Pancreas (tissue), 10 donors: Measurements from ENCODE around the gene EML1. TPM values are rescaled to one million over a fixed set of nuclear protein-coding genes. Genes with fewer than 3 reads are reported as not detected.

ENCODE experiments used
- ATAC-seq, 4 donors: fragments of 200-7000 bp; cut with Tn5 transposase; one replicate each; pipeline versions ENCODE4 v1.8.0 to v1.9.1; 2020; ENCODE audit warnings: mild to moderate bottlenecking in 4 of 4, moderate library complexity in 4 of 4
- DNase-seq, 6 donors: peaks; one replicate each; pipeline ENCODE4 v3.0.0-alpha.2; 2020
- FAIRE-seq: peaks from 2 replicates; lab custom pipeline; 2012; peaks lifted over from hg19 to GRCh38; lab: Jason Lieb, UNC
- H3K27ac ChIP-seq, 4 donors: fragments of 200-600 bp; sonication (generic); 1 replicate in 3 of 4; 2 replicates in 1 of 4; pipeline versions ENCODE4 v1.5.0 to v1.8.0; 2020
- H3K27me3 ChIP-seq, 4 donors: fragments of 200-600 bp; one replicate each; pipeline ENCODE4 v1.8.0; 2021
- H3K36me3 ChIP-seq, 3 donors: fragments of 200-600 bp; sonication (generic) in 1 of 3; one replicate each; pipeline versions ENCODE4 v1.5.0 to v1.8.0; 2020 to 2021
- H3K4me1 ChIP-seq, 3 donors: fragments of 200-600 bp; one replicate each; pipeline ENCODE4 v1.8.0; 2021
- H3K4me3 ChIP-seq, 4 donors: fragments of 200-600 bp; sonication (generic) in 2 of 4; one replicate each; pipeline versions ENCODE4 v1.5.0 to v1.8.0; 2020 to 2021
- H3K9me3 ChIP-seq, 4 donors: fragments of 200-600 bp; one replicate each; pipeline ENCODE4 v1.8.0; 2021
- WGBS, 2 donors: extraction: QIAGEN DNeasy Blood & Tissue Kit; methylation state at CpG; one replicate each; pipeline ENCODE4 v1.1.7; 2013; 5-methylcytosine and 5-hydroxymethylcytosine counted together
- intact Hi-C, 3 donors: fragments of 100-400 bp; cut with DNase I; formaldehyde crosslinking; loops; one replicate each; pipeline versions ENCODE4 v1.11.1 to v1.14.2; 2022
- polyA plus RNA-seq, 2 donors: library from polyadenylated mRNA; stranded (reverse); fragments of 200-250 nt; gene quantifications; one replicate each; pipeline ENCODE4 v1.2.3, GENCODE V29; 2013
- total RNA-seq, 6 donors: library from RNA; stranded (reverse); fragmentation: NEBNext Ultra II Directional in 4 of 6; extraction: Animal tissue kit (Norgen Biotek cat#: 25700) in 4 of 6; gene quantifications; one replicate each; pipeline versions ENCODE4 v1.2.1 to v1.2.4, GENCODE V29; 2021 to 2023
- TF ChIP-seq, protein P1 (sequence below), 4 donors: fragments of 200-600 bp; sonication (generic) in 3 of 4; IDR thresholded peaks; one replicate each; pipeline versions ENCODE4 v1.5.0 to v1.8.0; 2021; ENCODE audit warnings: antibody characterized with exemption in 4 of 4
- donor health status: healthy with polysubstance abuse.
- donor health status: DM: no; HTN: no; CAD: no; lungs with moderate emphysema.
- donor health status: DM: no; HTN: no; CAD: no.
- donor health status: control.
- donor health status: control.
- donor health status: Bipolar disorder and iron deficiency.
- donor health status: DM: yes; HTN: yes; CAD: no.
- donor health status: DM: no; HTN: no; CAD: no.
- donor health status: DM: no; HTN: no; CAD: no.
- donor health status: DM: yes; HTN: yes; CAD: no.

The EML1 gene
- total and polyA plus RNA-seq, 8 donors: 3.8 to 13.4 (median 9.7) TPM

DNA sequence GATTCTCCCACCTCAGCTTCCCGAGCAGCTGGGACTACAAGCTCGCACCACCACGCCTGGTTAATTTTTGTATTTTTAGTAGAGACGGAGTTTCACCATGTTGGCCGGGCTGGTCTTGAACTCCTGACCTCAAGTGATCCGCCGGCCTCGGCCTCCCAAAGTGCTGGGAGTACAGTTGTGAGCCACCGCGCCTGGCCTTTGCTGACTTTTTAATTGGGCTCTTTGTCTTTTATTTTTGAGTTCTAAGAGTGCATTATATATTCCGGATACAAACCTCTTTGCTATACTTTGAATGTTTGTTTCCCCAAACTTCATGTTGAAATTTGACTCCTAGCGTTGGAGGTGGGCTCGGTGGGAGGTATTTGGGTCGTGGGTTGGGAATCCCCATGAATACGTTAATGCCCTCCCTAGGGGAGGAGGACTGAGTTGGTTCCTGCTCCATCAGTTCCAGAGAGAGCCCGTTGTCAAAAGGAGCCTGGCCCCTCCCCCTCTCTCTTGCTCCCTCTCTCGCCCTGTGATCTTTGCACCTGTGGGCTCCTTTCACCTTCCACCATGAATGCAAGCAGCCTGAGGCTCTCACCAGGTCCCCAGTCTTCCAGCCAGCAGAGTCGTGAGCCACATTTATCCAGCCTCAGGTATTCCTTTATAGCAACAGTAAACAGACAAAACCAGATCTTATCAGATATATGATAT is 168.8 kb downstream of the EML1 start:
- 62 to 73% methylated on average over 18 of the region's 18 CpGs for WGBS, 2 donors
- no peak overlapping the region for H3K4me3 ChIP-seq
- FAIRE-seq: no peak
- peaks cover 0 to 5% (median 0%) of the 10 kb centered on the region in 3 donors for H3K4me1 ChIP-seq
- intact Hi-C loops: no loop called here
- no peaks in the 10 kb centered on the region for H3K27me3 ChIP-seq
- ATAC-seq: no peak
- DNase-seq: no peak
- no peaks in the 10 kb centered on the region for H3K9me3 ChIP-seq
- H3K27ac ChIP-seq: no peak overlapping the region
- H3K36me3 ChIP-seq: no peaks in the 10 kb centered on the region
- TF ChIP-seq, protein P1, sequence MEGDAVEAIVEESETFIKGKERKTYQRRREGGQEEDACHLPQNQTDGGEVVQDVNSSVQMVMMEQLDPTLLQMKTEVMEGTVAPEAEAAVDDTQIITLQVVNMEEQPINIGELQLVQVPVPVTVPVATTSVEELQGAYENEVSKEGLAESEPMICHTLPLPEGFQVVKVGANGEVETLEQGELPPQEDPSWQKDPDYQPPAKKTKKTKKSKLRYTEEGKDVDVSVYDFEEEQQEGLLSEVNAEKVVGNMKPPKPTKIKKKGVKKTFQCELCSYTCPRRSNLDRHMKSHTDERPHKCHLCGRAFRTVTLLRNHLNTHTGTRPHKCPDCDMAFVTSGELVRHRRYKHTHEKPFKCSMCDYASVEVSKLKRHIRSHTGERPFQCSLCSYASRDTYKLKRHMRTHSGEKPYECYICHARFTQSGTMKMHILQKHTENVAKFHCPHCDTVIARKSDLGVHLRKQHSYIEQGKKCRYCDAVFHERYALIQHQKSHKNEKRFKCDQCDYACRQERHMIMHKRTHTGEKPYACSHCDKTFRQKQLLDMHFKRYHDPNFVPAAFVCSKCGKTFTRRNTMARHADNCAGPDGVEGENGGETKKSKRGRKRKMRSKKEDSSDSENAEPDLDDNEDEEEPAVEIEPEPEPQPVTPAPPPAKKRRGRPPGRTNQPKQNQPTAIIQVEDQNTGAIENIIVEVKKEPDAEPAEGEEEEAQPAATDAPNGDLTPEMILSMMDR (IDR thresholded peaks at IDR 0.05): no peak

DNA sequence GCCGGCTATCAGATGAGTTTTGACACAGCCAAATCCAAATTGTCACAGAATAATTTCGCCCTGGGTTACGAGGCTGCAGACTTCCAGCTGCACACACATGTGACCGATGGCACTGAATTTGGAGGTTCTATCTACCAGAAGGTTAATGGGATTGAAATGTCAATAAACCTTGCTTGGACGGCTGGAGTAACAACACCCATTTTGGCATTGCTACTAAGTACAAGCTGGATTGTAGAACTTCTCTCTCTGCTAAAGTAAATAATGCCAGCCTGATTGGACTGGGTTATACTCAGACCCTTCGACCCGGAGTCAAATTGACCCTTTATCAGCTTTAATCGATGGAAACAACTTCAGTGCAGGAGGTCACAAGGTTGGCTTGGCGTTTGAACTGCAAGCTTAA is 171.8 kb downstream of the EML1 start:
- intact Hi-C loops: no loop called here
- Histone ChIP-seq H3K9me3 (no peaks in the 10 kb centered on the region), H3K27ac (no peak overlapping the region), H3K36me3 (no peaks in the 10 kb centered on the region), H3K4me1 (peaks cover 0 to 5% (median 0%) of the 10 kb centered on the region in 3 donors), H3K27me3 (no peaks in the 10 kb centered on the region), H3K4me3 (no peak overlapping the region)
- ATAC-seq (peak; percentile 32 to 83 (median 66)), FAIRE-seq (no peak), DNase-seq (no peak)
- TF ChIP-seq, protein P1 (IDR thresholded peaks at IDR 0.05): no peak
- 23% methylated on average over 9 of the region's 9 CpGs for WGBS, 2 donors

DNA sequence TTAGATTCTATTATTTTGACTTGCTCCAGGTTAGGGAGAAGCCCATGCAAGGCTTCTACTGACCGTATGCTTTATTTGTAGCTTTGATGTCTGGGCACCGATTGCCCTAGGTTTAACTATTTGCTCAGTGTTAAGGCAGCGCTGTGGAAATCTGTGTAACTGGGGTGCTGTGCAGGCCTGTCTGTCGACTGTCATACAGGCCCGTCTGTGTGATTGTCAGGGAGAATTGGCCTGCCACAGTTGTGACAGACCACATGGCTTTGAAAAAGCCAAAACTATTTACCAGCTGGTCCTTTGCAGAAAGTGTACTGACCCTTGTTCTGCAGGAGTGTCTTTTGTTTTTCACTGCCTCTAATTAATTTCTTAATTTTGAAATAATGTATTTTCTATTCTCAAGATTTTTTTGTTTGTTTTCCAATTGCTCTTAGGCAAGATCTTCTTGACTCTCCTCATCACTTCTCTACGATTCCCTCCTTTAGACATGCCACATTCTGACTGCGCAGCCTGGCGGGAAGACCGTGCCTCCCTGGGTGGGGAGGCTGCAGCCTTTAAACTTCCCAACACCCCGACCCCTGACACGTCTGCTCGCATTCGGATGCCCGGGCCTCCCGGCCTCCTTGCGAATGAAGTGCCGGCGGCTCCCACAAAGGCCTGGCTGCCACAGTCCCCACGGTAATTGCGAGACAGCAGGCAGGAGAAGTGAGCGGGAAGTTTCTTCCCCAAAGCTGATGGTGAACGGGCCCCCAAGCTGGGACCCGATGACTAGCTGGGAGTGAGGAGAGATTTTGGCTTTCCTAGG is 173.0 kb downstream of the EML1 start:
- DNase-seq (no peak), ATAC-seq (no peak), FAIRE-seq (no peak)
- H3K4me1 ChIP-seq: peaks cover 0 to 5% (median 0%) of the 10 kb centered on the region in 3 donors
- H3K27me3 ChIP-seq: no peaks in the 10 kb centered on the region
- H3K4me3 ChIP-seq: no peak overlapping the region
- TF ChIP-seq, protein P1 (IDR thresholded peaks at IDR 0.05): no peak
- no peak overlapping the region for H3K27ac ChIP-seq
- intact Hi-C loops: no loop called here
- H3K36me3 ChIP-seq: no peaks in the 10 kb centered on the region
- H3K9me3 ChIP-seq: no peaks in the 10 kb centered on the region
- WGBS, 2 donors: 87% methylated on average over 23 of the region's 23 CpGs

DNA sequence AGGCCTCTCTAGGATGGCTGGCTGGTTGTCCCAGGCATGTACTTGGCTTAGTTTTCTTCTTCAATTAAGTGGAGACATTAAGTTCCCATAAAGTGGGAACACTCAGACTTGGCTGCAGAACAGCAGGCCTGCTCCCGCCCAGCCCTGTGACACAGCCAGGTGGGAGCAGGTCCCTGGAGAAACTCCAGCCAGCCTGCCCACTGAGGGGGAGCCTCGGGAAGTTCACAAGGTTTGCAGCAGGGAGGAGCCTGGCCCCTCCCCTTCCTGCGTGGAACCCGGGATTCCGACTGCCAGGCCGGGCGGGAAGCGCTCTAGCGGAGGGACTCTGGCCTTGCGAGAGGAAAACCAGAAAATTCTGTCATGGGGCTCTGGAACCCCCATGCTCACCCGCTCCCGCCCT is 173.7 kb downstream of the EML1 start:
- DNase-seq (no peak), ATAC-seq (no peak)
- TF ChIP-seq, protein P1 (IDR thresholded peaks at IDR 0.05): no peak

More for the DNA sequence above, 173.7 kb downstream of the EML1 start:
- H3K9me3 ChIP-seq: no peaks in the 10 kb centered on the region
- H3K4me1 ChIP-seq: peaks cover 0 to 5% (median 0%) of the 10 kb centered on the region in 3 donors
- WGBS, 2 donors: 84 to 90% methylated on average over 12 of the region's 12 CpGs
- H3K27ac ChIP-seq: no peak overlapping the region
- no peaks in the 10 kb centered on the region for H3K27me3 ChIP-seq
- intact Hi-C loops: no loop called here
- no peak overlapping the region for H3K4me3 ChIP-seq
- FAIRE-seq: no peak
- no peaks in the 10 kb centered on the region for H3K36me3 ChIP-seq
